Fibroblast of villous mesenchyme (primary cell): Measurements from ENCODE around the gene VSNL1. TPM values are rescaled to one million over a fixed set of nuclear protein-coding genes. Genes with fewer than 3 reads are reported as not detected.

Experiments
- DNase-seq: peaks from one replicate; pipeline ENCODE4 v3.0.0-alpha.2; 2010; ENCODE audit warnings: low read depth
- H3K4me3 ChIP-seq: 2 replicates; pipeline ENCODE4 v1.5.1; 2011; ENCODE audit warnings: low read depth, mild to moderate bottlenecking, low read length
- CTCF ChIP-seq: IDR thresholded peaks from 2 replicates; pipeline ENCODE4 v1.5.1; 2012; ENCODE audit warnings: low read depth, mild to moderate bottlenecking, low read length; ENCODE audit not compliant: insufficient read depth
- total RNA-seq: library from RNA; depleted of rRNA; stranded (reverse); fragments of >200 nt; gene quantifications from 2 replicates; pipeline ENCODE4 v1.2.3, GENCODE V29; 2012

Gene VSNL1
- total RNA-seq, 1 donor = 0.86 TPM

GRCh38 chr2:17646081-17646554, 105.6 kb downstream of the VSNL1 start:
- peak; percentile 90 for TF ChIP-seq CTCF
- peak; percentile 93 for DNase-seq
- H3K4me3 ChIP-seq = no peak overlapping the region

GRCh38 chr2:17646838-17647701, 106.6 kb downstream of the VSNL1 start:
- peak; percentile 12 for DNase-seq
- H3K4me3 ChIP-seq = no peak overlapping the region
- TF ChIP-seq CTCF = no peak

GRCh38 chr2:17648581-17648980, 108.1 kb downstream of the VSNL1 start:
- no peak overlapping the region for H3K4me3 ChIP-seq
- no peak for TF ChIP-seq CTCF
- no peak for DNase-seq

- DNase-seq = no peak
- no peak for TF ChIP-seq CTCF
- H3K4me3 ChIP-seq = no peak overlapping the region
Observed at GRCh38 chr2:17649026-17649425, 108.5 kb downstream of the VSNL1 start.

GRCh38 chr2:17652681-17653394, 112.3 kb downstream of the VSNL1 start:
- TF ChIP-seq CTCF = no peak
- no peak overlapping the region for H3K4me3 ChIP-seq
- no peak for DNase-seq

- DNase-seq = no peak
Observed at GRCh38 chr2:17657759-17658158, 117.3 kb downstream of the VSNL1 start.

More at GRCh38 chr2:17657759-17658158, 117.3 kb downstream of the VSNL1 start:
- no peak for TF ChIP-seq CTCF
- no peak overlapping the region for H3K4me3 ChIP-seq
